GM15510 (cell line): ENCODE measurements around the gene TMED5.

Experiments used
- POLR2A ChIP-seq: IDR thresholded peaks from 3 replicates; pipeline ENCODE4 v1.6.1; 2011; ENCODE audit warnings: borderline replicate concordance; ENCODE audit not compliant: insufficient read length; ENCODE audit errors: extremely low read depth

TMED5 gene

DNA sequence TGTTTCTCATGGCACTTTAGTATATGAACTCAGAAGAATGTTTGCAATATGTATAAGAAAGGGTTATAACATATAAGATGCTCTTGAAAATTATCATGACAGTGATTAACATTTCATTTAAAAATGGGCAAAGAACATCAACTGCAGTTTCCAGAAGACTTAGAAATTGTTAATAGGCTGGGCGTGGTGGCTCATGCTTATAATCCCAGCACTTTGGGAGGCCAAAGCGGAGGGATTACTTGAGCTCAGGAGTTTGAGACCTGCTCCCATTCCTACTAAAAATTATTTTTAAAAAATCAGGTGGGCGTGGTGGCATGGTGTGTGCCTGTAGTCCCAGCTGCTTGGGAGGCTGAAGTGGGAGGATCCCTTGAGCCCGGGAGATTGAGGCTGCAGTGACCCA, 78.1 kb downstream of the TMED5 start:
- no peak for TF ChIP-seq POLR2A
